Naive thymus-derived CD4-positive, alpha-beta T cell (primary cell): Measurements from ENCODE around the gene TBCCD1. TPM values are rescaled to one million over a fixed set of nuclear protein-coding genes. Genes with fewer than 3 reads are reported as not detected.
A peak's percentile ranks its signal among the peaks of the same experiment; 100 is the strongest.

Experiments used
- ATAC-seq: fragments of 150-1000 bp; cut with Tn5 transposase; 2 replicates; pipeline ENCODE4 v1.10.0; 2021; ENCODE audit warnings: mild to moderate bottlenecking, moderate library complexity
- CTCF ChIA-PET: fragments of 350-600 bp; sonication (Branson Sonifier 250); formaldehyde crosslinking; loops from one replicate; lab custom pipeline; 2021; ENCODE audit warnings: antibody characterized with exemption; lab: Charles Lee
- POLR2A ChIA-PET: fragments of 350-600 bp; sonication (Branson Sonifier 250); formaldehyde crosslinking; loops from one replicate; lab custom pipeline; 2021; ENCODE audit warnings: antibody characterized with exemption, inconsistent platforms; lab: Charles Lee
- DNase-seq, 9 donors: peaks; one replicate each; pipeline versions ENCODE4 v3.0.0 to v3.0.0-alpha.2; 2020 to 2022; ENCODE audit warnings: mixed read lengths in 1 of 9
- H3K27ac ChIP-seq: one replicate; pipeline ENCODE4 v1.7.0; 2013; ENCODE audit warnings: mild to moderate bottlenecking, low read depth, low read length, moderate library complexity
- H3K27me3 ChIP-seq, 2 donors: one replicate each; pipeline ENCODE4 v1.7.0; 2013; ENCODE audit warnings: low read length in 2 of 2, mild to moderate bottlenecking in 2 of 2, moderate library complexity in 2 of 2; ENCODE audit not compliant: control insufficient read depth in 2 of 2, insufficient read depth in 2 of 2
- H3K36me3 ChIP-seq, 3 experiments: 1 replicate in 2 of 3; 2 replicates in 1 of 3; pipeline ENCODE4 v1.7.0; 2013; ENCODE audit warnings: low read length in 3 of 3, mild to moderate bottlenecking in 3 of 3, moderate library complexity in 1 of 3; ENCODE audit not compliant: insufficient read depth in 3 of 3, control insufficient read depth in 2 of 3
- H3K4me1 ChIP-seq, 2 donors: one replicate each; pipeline ENCODE4 v1.7.0; 2013; ENCODE audit warnings: low read length in 2 of 2, mild to moderate bottlenecking in 2 of 2, moderate library complexity in 1 of 2; ENCODE audit not compliant: control insufficient read depth in 2 of 2, insufficient read depth in 2 of 2
- H3K4me3 ChIP-seq: 2 replicates; pipeline ENCODE4 v1.7.0; 2013; ENCODE audit warnings: mild to moderate bottlenecking, low read length
- H3K9me3 ChIP-seq, 3 experiments: 1 replicate in 2 of 3; 2 replicates in 1 of 3; pipeline ENCODE4 v1.7.0; 2013; ENCODE audit warnings: low read length in 3 of 3; ENCODE audit not compliant: control insufficient read depth in 2 of 3
- H3K27ac Mint-ChIP-seq, 9 donors: one replicate each; pipeline ENCODE4 v1.8.0; 2020 to 2022; ENCODE audit warnings: mixed read lengths in 9 of 9, mild to moderate bottlenecking in 8 of 9, moderate library complexity in 5 of 9, inconsistent platforms in 2 of 9
- H3K27me3 Mint-ChIP-seq, 5 donors: one replicate each; pipeline ENCODE4 v1.8.0; 2021 to 2022; ENCODE audit warnings: mixed read lengths in 5 of 5, mild to moderate bottlenecking in 1 of 5
- H3K36me3 Mint-ChIP-seq, 5 donors: one replicate each; pipeline ENCODE4 v1.8.0; 2020 to 2022; ENCODE audit warnings: mixed read lengths in 5 of 5, mild to moderate bottlenecking in 3 of 5, inconsistent platforms in 1 of 5
- H3K4me1 Mint-ChIP-seq, 7 donors: one replicate each; pipeline ENCODE4 v1.8.0; 2020 to 2022; ENCODE audit warnings: mixed read lengths in 7 of 7, mild to moderate bottlenecking in 3 of 7, inconsistent platforms in 1 of 7
- H3K4me3 Mint-ChIP-seq, 10 donors: one replicate each; pipeline ENCODE4 v1.8.0; 2020 to 2022; ENCODE audit warnings: mild to moderate bottlenecking in 10 of 10, mixed read lengths in 10 of 10, moderate library complexity in 6 of 10, inconsistent platforms in 2 of 10
- H3K9me3 Mint-ChIP-seq, 11 donors: one replicate each; pipeline ENCODE4 v1.8.0; 2020 to 2022; ENCODE audit warnings: mixed read lengths in 11 of 11, mild to moderate bottlenecking in 4 of 11, inconsistent platforms in 1 of 11, moderate library complexity in 1 of 11
- intact Hi-C, 2 donors: fragments of 100-400 bp; cut with micrococcal nuclease; formaldehyde crosslinking; loops; one replicate each; pipeline ENCODE4 v1.15.1; 2023
- polyA plus RNA-seq, 2 donors: library from polyadenylated mRNA; unstranded; fragments of 300-500 nt; fragmentation: Illumina TruSeq; gene quantifications; one replicate each; pipeline ENCODE4 v1.2.3, GENCODE V29; 2021
- total RNA-seq, 6 experiments: library from RNA in 5 of 6; stranded (reverse) in 5 of 6; gene quantifications; 1 replicate in 5 of 6; 2 replicates in 1 of 6; pipeline ENCODE4 v1.2.3 and lab custom pipeline; 2021 to 2026

The TBCCD1 gene
- total and polyA plus RNA-seq, 7 experiments from 2014 or later, result 11.3 to 21.1 (median 15.8) TPM

GRCh38 chr3:186598794-186599141 is 31.6 kb upstream of the TBCCD1 start:
- CTCF ChIA-PET, result no interaction called here
- H3K9me3 Mint-ChIP-seq, result no peaks in the 10 kb centered on the region

DNA sequence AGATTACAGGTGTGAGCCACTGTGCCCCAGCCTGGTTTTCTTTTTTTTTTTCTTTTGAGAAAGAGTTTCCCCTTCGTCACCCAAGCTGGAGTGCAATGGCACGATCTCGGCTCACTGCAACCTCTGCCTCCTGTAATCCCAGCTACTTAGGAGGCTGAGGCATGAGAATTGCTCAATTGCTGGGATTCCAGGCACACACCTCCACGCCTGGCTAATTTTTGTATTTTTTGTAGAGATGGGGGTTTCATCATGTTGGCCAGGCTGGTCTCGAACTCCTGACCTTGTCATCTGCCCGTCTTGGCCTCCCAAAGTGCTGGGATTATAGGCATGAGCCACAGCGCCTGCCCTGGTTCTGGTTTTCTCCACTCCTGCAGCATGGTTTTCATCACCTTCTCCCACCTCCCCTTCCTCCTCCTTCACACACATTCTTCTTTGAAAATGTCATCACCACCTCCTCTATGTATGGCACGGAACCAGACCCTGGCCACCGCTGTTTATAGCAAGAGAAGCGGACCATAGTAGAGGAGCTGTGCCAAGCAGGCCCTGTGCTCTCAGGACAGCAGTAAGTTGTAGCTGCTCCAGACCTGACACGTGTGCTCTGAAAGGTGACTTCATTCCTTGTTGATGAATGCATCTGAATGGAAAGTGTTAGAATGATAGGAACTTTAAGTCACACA is 31.1 kb upstream of the TBCCD1 start:
- no peaks in the 10 kb centered on the region for H3K27me3 ChIP-seq
- no peaks in the 10 kb centered on the region for H3K9me3 Mint-ChIP-seq
- no peaks in the 10 kb centered on the region for H3K36me3 ChIP-seq
- no peaks in the 10 kb centered on the region for H3K4me1 Mint-ChIP-seq
- ChIA-PET CTCF (interaction anchor here (1.1 to 1.2 kb wide), 2 partner anchors 16 to 19 kb away, joined by 3 to 4 read pairs; no protein-coding TSS in a partner anchor), POLR2A (no interaction called here)
- H3K27ac Mint-ChIP-seq, result no peak overlapping the region
- no peaks in the 10 kb centered on the region for H3K4me1 ChIP-seq
- DNase-seq (no peak), ATAC-seq (no peak)
- H3K27me3 Mint-ChIP-seq, result peaks cover 0 to 9% (median 4%) of the 10 kb centered on the region in 5 donors
- H3K4me3 ChIP-seq, result no peak overlapping the region
- no peak overlapping the region for H3K27ac ChIP-seq
- intact Hi-C loops, result no loop called here
- no peak overlapping the region for H3K4me3 Mint-ChIP-seq
- H3K36me3 Mint-ChIP-seq, result no peaks in the 10 kb centered on the region
- H3K9me3 ChIP-seq, result no peaks in the 10 kb centered on the region

More at GRCh38 chr3:186598794-186599141, 31.6 kb upstream of the TBCCD1 start:
- no peaks in the 10 kb centered on the region for H3K27me3 ChIP-seq
- intact Hi-C loops, result no loop called here
- no peaks in the 10 kb centered on the region for H3K9me3 ChIP-seq
- Mint-ChIP-seq H3K27ac (no peak overlapping the region), H3K27me3 (peaks cover 0 to 9% (median 4%) of the 10 kb centered on the region in 5 donors), H3K36me3 (no peaks in the 10 kb centered on the region), H3K4me3 (no peak overlapping the region), H3K4me1 (no peaks in the 10 kb centered on the region)
- H3K27ac ChIP-seq, result no peak overlapping the region
- POLR2A ChIA-PET, result no interaction called here
- DNase-seq (no peak), ATAC-seq (no peak)
- no peaks in the 10 kb centered on the region for H3K36me3 ChIP-seq
- H3K4me1 ChIP-seq, result no peaks in the 10 kb centered on the region
- H3K4me3 ChIP-seq, result no peak overlapping the region

GRCh38 chr3:186596568-186597287 is 29.6 kb upstream of the TBCCD1 start:
- no peaks in the 10 kb centered on the region for H3K9me3 Mint-ChIP-seq

DNA sequence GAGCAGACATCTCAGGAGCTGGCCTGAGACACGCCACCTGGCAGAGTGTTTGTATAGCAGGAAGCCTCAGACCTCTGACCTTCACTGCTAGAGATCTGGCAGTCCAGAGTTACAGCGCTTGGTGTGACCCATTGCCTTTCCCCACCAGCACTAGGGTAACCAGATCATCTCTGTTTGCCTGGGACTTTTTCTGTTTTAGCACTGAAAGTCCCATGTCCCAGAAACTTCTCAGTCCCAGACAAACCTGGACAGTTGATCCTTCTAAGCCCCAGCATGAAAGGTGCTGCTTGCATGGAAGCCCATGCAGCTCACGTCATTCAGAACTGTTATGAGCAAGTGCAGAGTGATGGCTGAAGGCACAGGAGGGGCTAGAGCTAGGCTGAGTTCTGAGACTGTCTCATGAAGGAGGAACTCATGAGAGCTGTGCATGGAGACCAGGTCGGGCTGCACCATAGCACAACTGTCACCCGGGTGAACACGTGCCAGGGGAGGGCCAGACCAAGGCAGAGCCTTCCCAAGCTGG is 27.5 kb upstream of the TBCCD1 start:
- Histone ChIP-seq H3K27ac (no peak overlapping the region), H3K36me3 (no peaks in the 10 kb centered on the region), H3K27me3 (no peaks in the 10 kb centered on the region), H3K4me1 (no peaks in the 10 kb centered on the region), H3K4me3 (no peak overlapping the region), H3K9me3 (no peaks in the 10 kb centered on the region)
- Mint-ChIP-seq H3K9me3 (no peaks in the 10 kb centered on the region), H3K4me1 (peaks cover 5 to 13% (median 8%) of the 10 kb centered on the region in 7 donors), H3K27me3 (peaks cover 0 to 4% (median 4%) of the 10 kb centered on the region in 5 donors), H3K36me3 (no peaks in the 10 kb centered on the region), H3K27ac (no peak overlapping the region), H3K4me3 (no peak overlapping the region)
- DNase-seq (no peak), ATAC-seq (no peak)
- intact Hi-C loops, result no loop called here
- ChIA-PET CTCF (no interaction called here), POLR2A (interaction anchor here (0.6 kb wide), 1 partner anchor 673 kb away, joined by 3 read pairs; no protein-coding TSS in a partner anchor)

More at GRCh38 chr3:186596568-186597287, 29.6 kb upstream of the TBCCD1 start:
- Histone ChIP-seq H3K4me3 (no peak overlapping the region), H3K9me3 (no peaks in the 10 kb centered on the region), H3K36me3 (no peaks in the 10 kb centered on the region), H3K27ac (no peak overlapping the region), H3K4me1 (no peaks in the 10 kb centered on the region), H3K27me3 (no peaks in the 10 kb centered on the region)
- Mint-ChIP-seq H3K4me3 (peak overlapping the region in 1 of 10 donors; percentile 19), H3K36me3 (no peaks in the 10 kb centered on the region), H3K4me1 (no peaks in the 10 kb centered on the region), H3K27ac (peak overlapping the region in 1 of 9 donors; percentile 56), H3K27me3 (peaks cover 0 to 4% (median 4%) of the 10 kb centered on the region in 5 donors)
- POLR2A ChIA-PET, result no interaction called here
- DNase-seq (no peak), ATAC-seq (no peak)
- CTCF ChIA-PET, result interaction anchor here (0.7 to 1.1 kb wide), 2 partner anchors 10 to 660 kb away, joined by 3 to 4 read pairs; no protein-coding TSS in a partner anchor
- intact Hi-C loops, result no loop called here

GRCh38 chr3:186593862-186594261 is 26.7 kb upstream of the TBCCD1 start:
- Mint-ChIP-seq H3K9me3 (no peaks in the 10 kb centered on the region), H3K27me3 (peaks cover 0 to 4% (median 4%) of the 10 kb centered on the region in 5 donors), H3K4me1 (peaks cover 5 to 17% (median 8%) of the 10 kb centered on the region in 7 donors), H3K36me3 (no peaks in the 10 kb centered on the region), H3K27ac (no peak overlapping the region), H3K4me3 (no peak overlapping the region)
- H3K27me3 ChIP-seq, result no peaks in the 10 kb centered on the region
- no peak for DNase-seq
- ATAC-seq, result no peak
- no peaks in the 10 kb centered on the region for H3K36me3 ChIP-seq
- CTCF ChIA-PET, result no interaction called here
- H3K4me1 ChIP-seq, result no peaks in the 10 kb centered on the region
- POLR2A ChIA-PET, result no interaction called here
- H3K27ac ChIP-seq, result no peak overlapping the region
- intact Hi-C loops, result no loop called here
- H3K4me3 ChIP-seq, result no peak overlapping the region
- H3K9me3 ChIP-seq, result no peaks in the 10 kb centered on the region

DNA sequence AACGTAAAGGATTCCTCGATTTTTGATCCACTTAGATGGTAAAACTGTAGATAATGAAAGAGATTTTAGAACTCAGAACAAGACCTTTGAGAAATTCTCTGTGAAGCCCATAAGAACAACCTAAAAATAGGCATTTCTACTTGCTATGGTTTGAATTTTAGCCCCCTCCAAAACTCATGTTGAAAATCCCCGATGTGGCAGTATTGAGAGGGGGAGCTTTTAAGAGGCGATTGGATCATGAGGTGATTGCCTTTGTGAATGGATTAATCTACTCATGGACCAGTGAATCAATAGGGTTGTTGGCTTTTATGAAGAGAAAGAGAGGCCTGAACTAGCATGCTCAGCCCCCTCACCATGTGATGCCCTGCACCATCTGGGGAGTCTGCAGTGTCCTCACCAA is 25.5 kb upstream of the TBCCD1 start:
- H3K36me3 ChIP-seq, result no peaks in the 10 kb centered on the region
- H3K27me3 Mint-ChIP-seq, result peaks cover 0 to 4% (median 0%) of the 10 kb centered on the region in 5 donors
- CTCF ChIA-PET, result no interaction called here

More for the DNA sequence above, 25.5 kb upstream of the TBCCD1 start:
- no peaks in the 10 kb centered on the region for H3K27me3 ChIP-seq
- POLR2A ChIA-PET, result no interaction called here
- H3K9me3 Mint-ChIP-seq, result no peaks in the 10 kb centered on the region
- H3K4me1 ChIP-seq, result no peaks in the 10 kb centered on the region
- ATAC-seq, result no peak
- no peak overlapping the region for H3K4me3 ChIP-seq
- H3K4me1 Mint-ChIP-seq, result peaks cover 5 to 23% (median 8%) of the 10 kb centered on the region in 7 donors
- H3K36me3 Mint-ChIP-seq, result no peaks in the 10 kb centered on the region
- H3K9me3 ChIP-seq, result no peaks in the 10 kb centered on the region
- H3K27ac Mint-ChIP-seq, result no peak overlapping the region
- H3K4me3 Mint-ChIP-seq, result no peak overlapping the region
- DNase-seq, result no peak
- no peak overlapping the region for H3K27ac ChIP-seq
- intact Hi-C loops, result no loop called here
